HepG2 (cell line): Measurements from ENCODE around the gene MAP3K14. TPM values are rescaled to one million over a fixed set of nuclear protein-coding genes. Genes with fewer than 3 reads are reported as not detected.

Experiments used
- ATAC-seq: fragments of 200-7000 bp; cut with Tn5 transposase; 3 replicates; pipeline ENCODE4 v1.9.1; 2020; ENCODE audit warnings: mild to moderate bottlenecking, moderate library complexity
- BruUV-seq: library from RNA; stranded (reverse); fragments of 400-500 nt; replicated peaks from 2 replicates; lab custom pipeline; 2021; lab: Mats Ljungman, UMichigan
- CTCF ChIA-PET: fragments of 300-600 bp; formaldehyde crosslinking; extraction: SDS; loops from one replicate; lab custom pipeline; 2021; ENCODE audit warnings: low total read pairs, inconsistent platforms, low intra/inter-chr PET ratio; lab: Yijun Ruan, JAX
- POLR2A ChIA-PET: fragments of 350-600 bp; sonication (Branson Sonifier 250); formaldehyde crosslinking; loops from one replicate; lab custom pipeline; 2020; ENCODE audit warnings: antibody characterized with exemption, inconsistent platforms; lab: Yijun Ruan, JAX
- DNase-seq: peaks from one replicate; pipeline ENCODE4 v3.0.0-alpha.2; 2015; ENCODE audit warnings: low spot score
- FAIRE-seq: peaks from 3 replicates; lab custom pipeline; 2011; peaks lifted over from hg19 to GRCh38; lab: Jason Lieb, UNC
- H2AFZ ChIP-seq: one replicate; pipeline ENCODE4 v1.6.1; 2011; ENCODE audit warnings: low read length, inconsistent platforms
- H3K27ac ChIP-seq: fragments of 300-600 bp; 3 replicates; pipeline ENCODE4 v1.8.0; 2011; ENCODE audit warnings: mixed run types, mild to moderate bottlenecking, mixed read lengths, low read length, inconsistent platforms; ENCODE audit not compliant: insufficient read depth; ENCODE audit errors: extremely low read length
- H3K27me3 ChIP-seq, 2 experiments: fragments of 200-600 bp in 1 of 2; 2 replicates in 1 of 2; 3 replicates in 1 of 2; pipeline versions ENCODE4 v1.6.0 to v1.8.0; 2011; ENCODE audit warnings: low read length in 2 of 2, mild to moderate bottlenecking in 2 of 2, moderate library complexity in 2 of 2, inconsistent platforms in 1 of 2; ENCODE audit not compliant: insufficient read depth in 2 of 2, control insufficient read depth in 1 of 2
- H3K36me3 ChIP-seq, 2 experiments: fragments of 200-600 bp in 1 of 2; replicated peaks in 1 of 2; 2 replicates in 1 of 2; 3 replicates in 1 of 2; pipeline versions ENCODE4 v1.5.1 to v1.8.0; 2011; ENCODE audit warnings: low read length in 2 of 2, inconsistent platforms in 1 of 2; ENCODE audit not compliant: insufficient read depth in 2 of 2, control insufficient read depth in 1 of 2
- H3K4me1 ChIP-seq: 2 replicates; pipeline ENCODE4 v1.5.1; 2012; ENCODE audit warnings: low read length, inconsistent platforms; ENCODE audit not compliant: insufficient read depth
- H3K4me2 ChIP-seq: 2 replicates; pipeline ENCODE4 v1.6.0; 2011; ENCODE audit warnings: low read depth, low read length, inconsistent platforms
- H3K4me3 ChIP-seq, 3 experiments: fragments of 200-600 bp in 1 of 3; sonication (generic), shearing (Covaris generic) in 1 of 3; replicated peaks in 1 of 3; 2 replicates each; pipeline ENCODE4 v1.5.1; 2011 to 2016; ENCODE audit warnings: low read length in 3 of 3, inconsistent platforms in 2 of 3, low read depth in 2 of 3, mild to moderate bottlenecking in 2 of 3, control low read depth in 1 of 3, mixed read lengths in 1 of 3; ENCODE audit not compliant: insufficient read depth in 1 of 3
- H3K79me2 ChIP-seq: one replicate; pipeline ENCODE4 v1.6.1; 2011; ENCODE audit warnings: low read length, inconsistent platforms; ENCODE audit not compliant: insufficient read depth
- H3K9ac ChIP-seq: 2 replicates; pipeline ENCODE4 v1.6.0; 2011; ENCODE audit warnings: mild to moderate bottlenecking, low read depth, low read length, inconsistent platforms; ENCODE audit not compliant: insufficient read depth
- H3K9me3 ChIP-seq: 2 replicates; pipeline ENCODE4 v1.5.1; 2012; ENCODE audit warnings: mild to moderate bottlenecking, low read length
- H4K20me1 ChIP-seq: 2 replicates; pipeline ENCODE4 v1.6.0; 2011; ENCODE audit warnings: inconsistent platforms, mild to moderate bottlenecking, low read length, moderate library complexity; ENCODE audit not compliant: insufficient read depth
- AGO2 ChIP-seq: fragments of 200-400 bp; formaldehyde crosslinking; optimal IDR thresholded peaks from 2 replicates; pipeline ENCODE3; 2017; ENCODE audit warnings: mild to moderate bottlenecking, low read depth, low read length, moderate library complexity
- ATF1 ChIP-seq: IDR thresholded peaks from 2 replicates; pipeline ENCODE4 v1.6.1; 2016; ENCODE audit warnings: mild to moderate bottlenecking, control low read depth
- DMAP1 ChIP-seq: IDR thresholded peaks from 2 replicates; pipeline ENCODE4 v1.6.1; 2016
- ISL2 ChIP-seq: sonication (generic); formaldehyde crosslinking; IDR thresholded peaks from 2 replicates; pipeline ENCODE4 v1.5.0; 2020; ENCODE audit warnings: missing genetic modification reagents
- KLF15 ChIP-seq: sonication (generic); formaldehyde crosslinking; IDR thresholded peaks from 2 replicates; pipeline ENCODE4 v1.8.1; 2023; ENCODE audit warnings: borderline replicate concordance, mild to moderate bottlenecking, inconsistent platforms, missing genetic modification reagents, mixed read lengths
- MAFK ChIP-seq, 2 experiments: IDR thresholded peaks in 1 of 2; conservative IDR thresholded peaks in 1 of 2; 2 replicates each; pipeline ENCODE4 v1.6.1; 2011; ENCODE audit warnings: improper control_type of control experiment in 2 of 2, low read length in 2 of 2
- NFE2 ChIP-seq: sonication (generic); formaldehyde crosslinking; IDR thresholded peaks from 2 replicates; pipeline ENCODE4 v1.4.0; 2020; ENCODE audit warnings: missing genetic modification reagents
- SMYD3 ChIP-seq: sonication (generic); formaldehyde crosslinking; IDR thresholded peaks from 2 replicates; pipeline ENCODE4 v1.8.1; 2023; ENCODE audit warnings: mild to moderate bottlenecking, missing genetic modification reagents
- SUZ12 ChIP-seq: fragments of 150-350 bp; IDR thresholded peaks from 2 replicates; pipeline ENCODE4 v1.6.1; 2014; ENCODE audit warnings: low read depth, low read length
- XBP1 ChIP-seq: sonication (generic); formaldehyde crosslinking; IDR thresholded peaks from 2 replicates; pipeline ENCODE4 v1.5.0; 2020; ENCODE audit warnings: missing genetic modification reagents
- ZNF530 ChIP-seq: sonication (generic); formaldehyde crosslinking; IDR thresholded peaks from 2 replicates; pipeline ENCODE4 v1.5.0; 2020; ENCODE audit warnings: low read depth, mild to moderate bottlenecking, missing genetic modification reagents
- ZNF703 ChIP-seq: sonication (generic); formaldehyde crosslinking; IDR thresholded peaks from 2 replicates; pipeline ENCODE4 v1.5.1; 2020; ENCODE audit warnings: missing genetic modification reagents, mild to moderate bottlenecking, moderate library complexity, borderline replicate concordance
- ZNF777 ChIP-seq: sonication (generic); formaldehyde crosslinking; IDR thresholded peaks from 2 replicates; pipeline ENCODE4 v1.4.0; 2020; ENCODE audit warnings: missing genetic modification reagents
- WGBS: methylation state at CpG from one replicate; pipeline ENCODE4 v1.1.6; 2017; ENCODE audit warnings: low lambda C conversion rate; 5-methylcytosine and 5-hydroxymethylcytosine counted together
- in situ Hi-C: cut with HindIII; loops from 2 replicates; pipeline ENCODE4 v1.10.0; 2017; ENCODE audit warnings: low pct_unique_long_range_greater_than_20kb; ENCODE audit not compliant: extremely low pct_ligation_motif_present
- intact Hi-C: fragments of 100-400 bp; cut with micrococcal nuclease; formaldehyde crosslinking; loops from one replicate; pipeline ENCODE4 v1.10.0; 2022; ENCODE audit not compliant: unreplicated experiment
- polyA plus RNA-seq, 8 experiments: library from polyadenylated mRNA; depleted of rRNA in 3 of 8; stranded (reverse) in 7 of 8; unstranded in 1 of 8; fragments of >200 nt; fragmentation: Illumina TruSeq in 4 of 8; extraction: Trizol in 4 of 8; gene quantifications; 2 replicates each; pipeline versions ENCODE4 v1.2.1 to v1.2.3, GENCODE V29; 2011 to 2016; ENCODE audit warnings: low read depth in 4 of 8, missing spikeins in 1 of 8, mixed read lengths in 1 of 8; ENCODE audit not compliant: insufficient read depth in 1 of 8
- total RNA-seq, 5 experiments: library from RNA; depleted of rRNA; stranded (reverse); fragments of >200 nt; fragmentation: Illumina TruSeq; extraction: Trizol; gene quantifications; 2 replicates each; pipeline ENCODE4 v1.2.3, GENCODE V29; 2016; ENCODE audit warnings: low read depth in 1 of 5
- TF ChIP-seq, protein P1 (sequence below): IDR thresholded peaks from 2 replicates; pipeline ENCODE4 v1.6.1; 2016; ENCODE audit warnings: control low read depth
- TF ChIP-seq, protein P2 (sequence below): sonication (generic); formaldehyde crosslinking; IDR thresholded peaks from 2 replicates; pipeline ENCODE4 v1.8.1; 2023; ENCODE audit warnings: mild to moderate bottlenecking, moderate library complexity, missing genetic modification reagents
- TF ChIP-seq, protein P3 (sequence below): sonication (generic); formaldehyde crosslinking; IDR thresholded peaks from 2 replicates; pipeline ENCODE4 v1.8.1; 2023; ENCODE audit warnings: mild to moderate bottlenecking, missing genetic modification reagents

Gene MAP3K14
- total and polyA plus RNA-seq, 2 of the 13 experiments (the other 11 are each of a cell fraction or from before 2014, with no cell fraction given): 2.6 TPM

DNA sequence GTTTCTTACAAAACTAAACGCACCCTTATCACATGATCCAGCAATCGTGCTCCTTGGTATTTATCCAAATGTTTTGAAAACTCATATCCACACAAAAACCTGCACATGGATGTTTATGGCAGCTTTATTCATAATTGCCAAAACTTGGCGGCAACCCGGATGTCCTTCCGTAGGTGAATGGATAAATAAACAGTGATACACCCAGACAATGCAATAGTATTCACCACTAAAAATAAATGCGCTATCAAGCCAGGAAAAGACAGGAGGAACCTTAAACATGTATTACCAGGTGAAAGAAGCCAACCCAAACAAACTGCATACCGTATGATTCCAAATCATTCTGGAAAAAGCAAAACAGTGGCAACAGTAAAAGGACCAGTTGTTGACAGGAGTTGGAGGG lies 64.9 kb downstream of the MAP3K14 start (continued):
- no peak for TF ChIP-seq ATF1 (CRISPR knock-in tag)
- no peak for TF ChIP-seq DMAP1
- no peak for TF ChIP-seq ZNF703 (CRISPR knock-in tag)
- no peak for TF ChIP-seq SMYD3 (CRISPR knock-in tag)
- no peak for TF ChIP-seq MAFK (conservative IDR thresholded peaks at IDR 0.05 in 1 of 2, IDR thresholded peaks at IDR 0.05 in 1 of 2; ENCODE audit: low read length in 2 of 2)
- TF ChIP-seq, protein P1, sequence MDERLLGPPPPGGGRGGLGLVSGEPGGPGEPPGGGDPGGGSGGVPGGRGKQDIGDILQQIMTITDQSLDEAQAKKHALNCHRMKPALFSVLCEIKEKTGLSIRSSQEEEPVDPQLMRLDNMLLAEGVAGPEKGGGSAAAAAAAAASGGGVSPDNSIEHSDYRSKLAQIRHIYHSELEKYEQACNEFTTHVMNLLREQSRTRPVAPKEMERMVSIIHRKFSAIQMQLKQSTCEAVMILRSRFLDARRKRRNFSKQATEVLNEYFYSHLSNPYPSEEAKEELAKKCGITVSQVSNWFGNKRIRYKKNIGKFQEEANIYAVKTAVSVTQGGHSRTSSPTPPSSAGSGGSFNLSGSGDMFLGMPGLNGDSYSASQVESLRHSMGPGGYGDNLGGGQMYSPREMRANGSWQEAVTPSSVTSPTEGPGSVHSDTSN (CRISPR knock-in tag): no peak
- no peak for TF ChIP-seq NFE2 (CRISPR knock-in tag)
- no peak for TF ChIP-seq ZNF530 (CRISPR knock-in tag)

DNA sequence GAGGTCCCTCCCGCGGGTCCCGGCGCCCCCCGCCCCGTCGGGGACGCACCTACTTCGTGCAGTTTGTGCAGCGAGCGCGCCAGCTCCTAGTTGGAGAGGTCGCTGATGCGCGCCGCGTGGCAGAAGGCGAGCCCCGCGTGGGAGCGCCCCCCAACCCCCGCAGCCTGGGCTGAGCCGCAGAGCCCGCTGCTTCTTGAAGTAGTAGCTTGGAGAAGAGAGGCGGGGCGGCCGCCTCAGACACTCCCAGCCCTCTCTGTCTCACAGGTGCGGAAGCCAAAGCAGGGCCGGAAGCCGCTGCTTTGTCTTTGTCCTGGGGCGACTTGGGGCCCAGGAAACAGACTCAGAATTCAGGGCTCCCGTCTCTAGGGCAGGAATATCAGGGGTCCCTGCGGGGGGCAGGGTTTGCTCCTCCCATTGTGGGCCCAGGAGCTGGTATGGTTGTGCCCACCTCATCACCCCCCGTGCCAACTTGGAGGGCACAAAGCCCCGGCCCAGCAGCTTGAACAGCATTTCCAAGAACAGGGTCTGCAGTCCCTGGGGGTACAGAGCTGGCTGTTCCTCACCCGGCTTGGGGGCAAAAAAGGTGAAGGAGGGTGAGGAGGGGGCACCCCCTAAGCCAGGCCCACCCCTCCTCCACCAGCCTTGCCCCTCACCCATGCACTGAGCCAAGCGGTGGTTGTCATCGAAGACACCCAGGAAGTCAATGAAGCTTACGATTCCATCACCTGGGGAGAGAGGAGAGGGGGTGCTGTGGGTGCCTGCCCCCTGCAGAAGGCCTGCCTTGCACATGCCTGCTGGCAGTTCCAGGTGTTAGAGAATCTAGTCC lies 68.5 kb downstream of the MAP3K14 start:
- WGBS: 54% methylated on average over 14 of the region's 39 CpGs
- Histone ChIP-seq H3K79me2 (no peaks in the 10 kb centered on the region), H3K4me2 (peak overlapping the region; percentile 96), H3K9ac (peak overlapping the region; percentile 59), H2AFZ (no peak overlapping the region), H3K27ac (no peak overlapping the region), H3K4me3 (peak overlapping the region; percentile 80 to 84 (median 84)), H3K36me3 (no peaks in the 10 kb centered on the region), H3K9me3 (no peaks in the 10 kb centered on the region), H3K27me3 (peaks cover 0 to 27% of the 10 kb centered on the region in 2 experiments; a peak in 4 of 5 replicates), H3K4me1 (peaks cover 40% of the 10 kb centered on the region), H4K20me1 (no peaks in the 10 kb centered on the region)
- in situ Hi-C loops (loop anchor here (5.0 kb wide), 1 partner anchor 101 kb away; the partner anchor contains the start of gene HEXIM1), intact Hi-C loops (no loop called here)
- ATAC-seq (no peak), FAIRE-seq (no peak), DNase-seq (no peak)
- POLR2A ChIA-PET: interaction anchor here (1.4 to 2.8 kb wide), 3 partner anchors 20 to 100 kb away, joined by 4 to 17 read pairs (median 9); partner anchors contain the start of gene HEXIM1
- CTCF ChIA-PET: no interaction called here
- BruUV-seq: TSS peak; percentile 72
- TF ChIP-seq SUZ12 (no peak), ISL2 (CRISPR knock-in tag) (no peak), ZNF777 (CRISPR knock-in tag) (peak; percentile 99), XBP1 (CRISPR knock-in tag) (no peak), AGO2 (peak; percentile 48), KLF15 (peak; percentile 4; the same call in 1 of the 2 replicates)
- TF ChIP-seq, protein P2, sequence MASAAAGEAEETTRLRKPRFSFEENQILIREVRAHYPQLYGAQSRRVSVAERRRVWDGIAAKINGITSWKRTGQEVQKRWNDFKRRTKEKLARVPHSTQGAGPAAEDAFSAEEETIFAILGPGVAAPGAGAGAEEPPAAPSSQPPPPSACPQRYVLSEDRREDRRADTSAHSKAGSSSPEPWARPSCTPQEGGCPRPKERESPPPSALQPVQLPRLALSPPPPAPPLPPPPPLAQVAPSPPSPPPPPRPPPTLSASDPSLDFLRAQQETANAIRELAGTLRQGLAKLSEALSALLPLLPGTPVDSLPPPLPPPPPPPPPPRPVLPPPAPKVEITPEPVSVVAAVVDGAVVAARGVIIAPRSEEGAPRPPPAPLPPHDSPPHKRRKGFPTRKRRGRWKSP (CRISPR knock-in tag): 0 out of 2 replicates have a peak, but pooled peaks have one; percentile 14
- TF ChIP-seq, protein P3, sequence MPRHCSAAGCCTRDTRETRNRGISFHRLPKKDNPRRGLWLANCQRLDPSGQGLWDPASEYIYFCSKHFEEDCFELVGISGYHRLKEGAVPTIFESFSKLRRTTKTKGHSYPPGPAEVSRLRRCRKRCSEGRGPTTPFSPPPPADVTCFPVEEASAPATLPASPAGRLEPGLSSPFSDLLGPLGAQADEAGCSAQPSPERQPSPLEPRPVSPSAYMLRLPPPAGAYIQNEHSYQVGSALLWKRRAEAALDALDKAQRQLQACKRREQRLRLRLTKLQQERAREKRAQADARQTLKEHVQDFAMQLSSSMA: 0 out of 2 replicates have a peak, but pooled peaks have one; percentile 15
